CD14-positive monocyte (primary cell): ENCODE measurements around the gene PKD2L1. TPM values are rescaled to one million over a fixed set of nuclear protein-coding genes. Genes with fewer than 3 reads are reported as not detected.

Source experiments
- DNase-seq, 3 donors: peaks; one replicate each; pipeline ENCODE4 v3.0.0-alpha.2; 2011 to 2022
- H2AFZ ChIP-seq: 2 replicates; pipeline ENCODE4 v1.6.0; 2012; ENCODE audit warnings: mild to moderate bottlenecking, low read depth, low read length, inconsistent platforms; ENCODE audit not compliant: insufficient read depth, poor library complexity, severe bottlenecking
- H3K27ac ChIP-seq, 2 donors: 1 replicate in 1 of 2; 2 replicates in 1 of 2; pipeline ENCODE4 v1.5.1; 2012 to 2013; ENCODE audit warnings: low read length in 2 of 2, control low read depth in 1 of 2, inconsistent platforms in 1 of 2, low read depth in 1 of 2, mild to moderate bottlenecking in 1 of 2
- H3K27me3 ChIP-seq, 2 donors: one replicate each; pipeline versions ENCODE4 v1.6.0 to v1.6.1; 2011 to 2013; ENCODE audit warnings: low read length in 2 of 2; ENCODE audit not compliant: control insufficient read depth in 2 of 2, insufficient read depth in 2 of 2
- H3K36me3 ChIP-seq, 2 donors: replicated peaks in 1 of 2; 1 replicate in 1 of 2; 2 replicates in 1 of 2; pipeline versions ENCODE4 v1.5.1 to v1.6.1; 2012 to 2013; ENCODE audit warnings: low read length in 2 of 2, control low read depth in 1 of 2, inconsistent platforms in 1 of 2, mild to moderate bottlenecking in 1 of 2; ENCODE audit not compliant: insufficient read depth in 2 of 2, control insufficient read depth in 1 of 2
- H3K4me1 ChIP-seq, 2 donors: 1 replicate in 1 of 2; 2 replicates in 1 of 2; pipeline versions ENCODE4 v1.5.1 to v1.6.1; 2012 to 2013; ENCODE audit warnings: low read length in 2 of 2, control low read depth in 1 of 2, inconsistent platforms in 1 of 2, mild to moderate bottlenecking in 1 of 2, moderate library complexity in 1 of 2; ENCODE audit not compliant: insufficient read depth in 2 of 2, control insufficient read depth in 1 of 2
- H3K4me2 ChIP-seq: replicated peaks from 2 replicates; pipeline ENCODE3; 2012; ENCODE audit warnings: low read length, moderate library complexity, mild to moderate bottlenecking; ENCODE audit not compliant: poor library complexity, severe bottlenecking; ENCODE audit errors: extremely low read depth
- H3K4me3 ChIP-seq, 3 experiments: fragments of 200-600 bp in 1 of 3; sonication (generic) in 1 of 3; replicated peaks in 1 of 3; 1 replicate in 2 of 3; 2 replicates in 1 of 3; pipeline ENCODE4 v1.5.1; 2011 to 2013; ENCODE audit warnings: low read length in 3 of 3, mild to moderate bottlenecking in 3 of 3, control low read depth in 2 of 3, low read depth in 2 of 3, inconsistent platforms in 1 of 3, moderate library complexity in 1 of 3
- H3K79me2 ChIP-seq: 2 replicates; pipeline ENCODE4 v1.6.0; 2012; ENCODE audit warnings: mild to moderate bottlenecking, control low read depth, inconsistent platforms, low read length, moderate library complexity; ENCODE audit not compliant: insufficient read depth
- H3K9ac ChIP-seq: 2 replicates; pipeline ENCODE4 v1.6.0; 2017; ENCODE audit warnings: low read length, mild to moderate bottlenecking; ENCODE audit not compliant: insufficient read depth, poor library complexity, severe bottlenecking
- H3K9me3 ChIP-seq, 2 donors: replicated peaks in 1 of 2; 1 replicate in 1 of 2; 2 replicates in 1 of 2; pipeline versions ENCODE4 v1.5.1 to v1.6.1; 2012 to 2013; ENCODE audit warnings: low read length in 2 of 2, control low read depth in 1 of 2; ENCODE audit not compliant: control insufficient read depth in 1 of 2, insufficient read depth in 1 of 2
- H4K20me1 ChIP-seq: 2 replicates; pipeline ENCODE4 v1.6.0; 2012; ENCODE audit warnings: mild to moderate bottlenecking, low read length, control low read depth, moderate library complexity; ENCODE audit not compliant: insufficient read depth
- H3K27ac Mint-ChIP-seq, 7 donors: one replicate each; pipeline ENCODE4 v1.8.0; 2020; ENCODE audit warnings: mild to moderate bottlenecking in 7 of 7, mixed read lengths in 7 of 7, moderate library complexity in 6 of 7, inconsistent platforms in 2 of 7
- H3K27me3 Mint-ChIP-seq, 3 donors: one replicate each; pipeline ENCODE4 v1.8.0; 2021 to 2022; ENCODE audit warnings: low read depth in 3 of 3, mild to moderate bottlenecking in 3 of 3, mixed read lengths in 3 of 3, moderate library complexity in 3 of 3, inconsistent platforms in 1 of 3
- H3K36me3 Mint-ChIP-seq, 2 donors: one replicate each; pipeline ENCODE4 v1.8.0; 2020; ENCODE audit warnings: mixed read lengths in 2 of 2, inconsistent platforms in 1 of 2, mild to moderate bottlenecking in 1 of 2
- H3K4me1 Mint-ChIP-seq: one replicate; pipeline ENCODE4 v1.8.0; 2020; ENCODE audit warnings: mild to moderate bottlenecking, mixed read lengths
- H3K4me3 Mint-ChIP-seq, 2 donors: one replicate each; pipeline ENCODE4 v1.8.0; 2020; ENCODE audit warnings: mild to moderate bottlenecking in 2 of 2, mixed read lengths in 2 of 2, moderate library complexity in 1 of 2
- H3K9me3 Mint-ChIP-seq, 7 donors: one replicate each; pipeline ENCODE4 v1.8.0; 2020 to 2022; ENCODE audit warnings: mixed read lengths in 7 of 7, mild to moderate bottlenecking in 6 of 7, moderate library complexity in 6 of 7, inconsistent platforms in 2 of 7
- CTCF ChIP-seq: fragments of 200-600 bp; IDR thresholded peaks from one replicate; pipeline ENCODE4 v1.8.0; 2022; ENCODE audit warnings: antibody characterized with exemption, mild to moderate bottlenecking
- WGBS: methylation state at CpG from one replicate; pipeline ENCODE4 v1.1.5; 2013; ENCODE audit warnings: missing lambda C conversion rate; ENCODE audit not compliant: insufficient coverage; 5-methylcytosine and 5-hydroxymethylcytosine counted together
- intact Hi-C, 2 donors: fragments of 100-400 bp; cut with micrococcal nuclease; formaldehyde crosslinking; loops; one replicate each; pipeline versions ENCODE4 v1.15.0 to v1.15.1; 2023
- polyA plus RNA-seq, 3 donors: library from polyadenylated mRNA; depleted of rRNA in 1 of 3; unstranded in 2 of 3; stranded (reverse) in 1 of 3; fragments of 300-500 nt in 2 of 3; fragments of >200 nt in 1 of 3; fragmentation: Illumina TruSeq in 2 of 3; gene quantifications; 1 replicate in 2 of 3; 2 replicates in 1 of 3; pipeline ENCODE4 v1.2.3, GENCODE V29; 2012 to 2021

The PKD2L1 gene
- polyA plus RNA-seq, 3 donors = 0.15 to 1.5 TPM; not detected in 1

- intact Hi-C loops = no loop called here
- Histone ChIP-seq H3K4me3 (no peak overlapping the region), H3K79me2 (no peaks in the 10 kb centered on the region), H3K4me2 (no peak overlapping the region), H2AFZ (no peak overlapping the region), H3K27me3 (no peaks in the 10 kb centered on the region), H3K36me3 (no peaks in the 10 kb centered on the region), H3K27ac (no peak overlapping the region), H3K9me3 (no peaks in the 10 kb centered on the region), H3K9ac (no peak overlapping the region), H3K4me1 (no peaks in the 10 kb centered on the region), H4K20me1 (no peaks in the 10 kb centered on the region)
- no peak for DNase-seq
- Mint-ChIP-seq H3K9me3 (peaks cover 0 to 3% (median 0%) of the 10 kb centered on the region in 7 donors), H3K27ac (no peak overlapping the region), H3K36me3 (peaks cover 17 to 21% of the 10 kb centered on the region in 2 donors), H3K4me3 (no peak overlapping the region), H3K27me3 (peaks cover 1 to 9% (median 6%) of the 10 kb centered on the region in 3 donors), H3K4me1 (no peaks in the 10 kb centered on the region)
- no peak for TF ChIP-seq CTCF
- WGBS = 89% methylated on average over 4 of the region's 6 CpGs
Measured at GRCh38 chr10:100353770-100354485, 23.9 kb upstream of the PKD2L1 start.

GRCh38 chr10:100350914-100351485 is 21.0 kb upstream of the PKD2L1 start:
- no peaks in the 10 kb centered on the region for H3K79me2 ChIP-seq
- no peak overlapping the region for H3K9ac ChIP-seq
- Mint-ChIP-seq H3K9me3 (peaks cover 0 to 7% (median 2%) of the 10 kb centered on the region in 7 donors), H3K27ac (peak overlapping the region in 1 of 7 donors; percentile 54), H3K36me3 (peaks cover 19 to 28% of the 10 kb centered on the region in 2 donors), H3K4me1 (peaks cover 15% of the 10 kb centered on the region), H3K27me3 (peaks cover 24 to 36% (median 28%) of the 10 kb centered on the region in 3 donors), H3K4me3 (no peak overlapping the region)
- intact Hi-C loops = no loop called here
- H3K4me1 ChIP-seq = peaks cover 15 to 19% of the 10 kb centered on the region in 2 donors
- no peaks in the 10 kb centered on the region for H3K36me3 ChIP-seq
- H3K27me3 ChIP-seq = peaks cover 9 to 21% of the 10 kb centered on the region in 2 donors
- no peak overlapping the region for H3K4me2 ChIP-seq
- 100% methylated on average over 3 of the region's 5 CpGs for WGBS
- TF ChIP-seq CTCF = no peak
- H3K4me3 ChIP-seq = no peak overlapping the region
- no peaks in the 10 kb centered on the region for H4K20me1 ChIP-seq
- DNase-seq = no peak
- no peaks in the 10 kb centered on the region for H3K9me3 ChIP-seq
- no peak overlapping the region for H2AFZ ChIP-seq
- no peak overlapping the region for H3K27ac ChIP-seq
